ENCODE results near the gene HECW1.
"Not testable (repeated sequence)": the region's sequence is repeated elsewhere in the genome, so short reads cannot be mapped to it uniquely, and the experiment has no call there.

The HECW1 gene

DNA sequence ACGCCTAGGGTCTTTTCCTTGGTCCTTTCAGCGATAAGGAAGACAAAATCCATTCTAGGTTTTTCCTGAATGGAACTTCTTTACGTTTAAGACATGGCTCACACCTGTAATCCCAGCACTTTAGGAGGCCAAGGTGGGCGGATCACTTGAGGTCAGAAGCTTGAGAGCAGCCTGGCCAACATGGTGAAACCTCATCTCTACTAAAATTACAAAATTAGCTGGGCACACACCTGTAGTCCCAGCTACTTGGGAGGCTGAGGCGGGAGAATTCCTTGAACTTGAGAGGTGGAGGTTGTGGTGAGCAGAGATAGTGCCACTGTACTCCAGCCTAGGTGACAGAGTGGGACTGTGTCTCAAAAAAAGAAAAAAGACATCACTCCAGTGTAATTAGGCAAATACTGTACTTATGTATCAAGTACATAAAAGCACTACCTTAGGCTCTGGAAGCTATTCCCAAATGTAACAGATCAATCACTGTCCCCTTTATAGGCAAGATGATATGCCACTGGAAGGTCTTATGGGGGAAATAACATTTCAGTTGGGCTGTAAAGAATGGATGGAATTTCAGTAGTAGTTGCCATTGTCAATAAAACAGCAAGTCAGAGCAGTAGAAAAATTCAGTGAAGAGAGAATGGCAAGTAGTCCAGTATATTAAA is 476.2 kb downstream of the HECW1 start:
- no peak for DNase-seq

DNA sequence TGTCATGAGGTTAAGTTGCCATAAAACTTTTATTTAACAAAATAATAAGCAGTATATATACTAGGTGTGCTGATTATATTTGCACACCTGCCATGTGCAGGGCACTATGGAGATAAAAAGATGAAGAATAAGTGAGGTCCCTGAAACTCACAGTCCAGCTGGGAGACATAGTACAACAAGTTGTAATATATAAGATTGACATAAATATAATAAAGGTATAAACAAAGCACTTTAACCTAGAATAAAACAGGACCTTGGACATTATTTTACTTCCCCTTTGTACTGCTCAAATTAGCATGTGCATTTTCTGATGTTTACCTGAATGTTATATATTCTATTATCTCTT is 476.7 kb downstream of the HECW1 start:
- DNase-seq: no peak

DNA sequence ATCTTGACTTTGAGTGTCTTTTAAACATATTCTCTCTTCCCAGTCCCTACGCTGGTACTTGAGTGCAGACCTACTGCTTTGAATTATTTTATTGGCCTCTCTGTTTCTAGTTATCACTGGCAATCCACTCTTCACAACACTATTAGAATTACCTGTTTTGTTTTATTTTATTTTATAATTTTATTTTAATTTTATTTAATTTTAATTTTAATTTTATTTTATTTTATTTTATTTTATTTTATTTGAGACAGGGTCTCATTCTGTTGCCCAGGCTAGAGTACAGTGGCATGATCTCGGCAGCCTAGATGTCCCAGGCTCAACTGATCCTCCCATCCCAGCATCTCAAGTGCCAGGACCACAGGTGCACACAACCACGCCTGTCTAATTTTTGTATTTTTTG is 477.3 kb downstream of the HECW1 start:
- no peak for DNase-seq

DNA sequence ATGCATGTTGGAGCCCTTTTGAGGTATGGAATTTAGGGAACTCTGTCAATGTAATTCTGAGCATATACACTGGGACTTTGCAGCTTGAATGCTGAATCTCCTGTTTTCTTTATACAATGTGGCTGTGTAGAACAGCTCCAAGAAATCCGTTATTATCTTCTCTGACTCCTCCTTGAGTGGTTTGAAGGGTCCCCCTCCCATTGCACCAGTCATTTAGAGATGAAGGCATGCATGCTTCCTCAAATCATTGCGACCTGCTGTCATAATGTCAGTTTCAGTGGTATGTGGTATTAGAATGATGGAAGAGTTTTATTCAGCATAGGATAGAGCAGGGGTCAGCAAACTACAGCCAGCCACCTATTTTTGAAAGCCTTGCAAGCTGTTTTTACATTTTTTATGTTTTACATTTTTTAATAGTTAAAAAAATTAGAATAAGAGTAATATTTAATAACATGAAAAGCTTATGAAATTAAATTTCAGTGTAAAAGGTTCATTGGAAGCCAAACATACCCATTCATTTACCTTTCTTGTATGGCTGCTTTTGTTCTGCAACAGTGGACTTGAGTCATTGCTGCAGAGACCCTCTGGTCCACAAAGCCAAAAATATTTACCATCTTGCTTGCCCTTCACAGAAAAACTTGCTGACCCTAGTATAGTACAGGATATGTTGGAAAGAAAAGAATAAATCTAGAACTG is 478.6 kb downstream of the HECW1 start:
- no peak for DNase-seq

DNA sequence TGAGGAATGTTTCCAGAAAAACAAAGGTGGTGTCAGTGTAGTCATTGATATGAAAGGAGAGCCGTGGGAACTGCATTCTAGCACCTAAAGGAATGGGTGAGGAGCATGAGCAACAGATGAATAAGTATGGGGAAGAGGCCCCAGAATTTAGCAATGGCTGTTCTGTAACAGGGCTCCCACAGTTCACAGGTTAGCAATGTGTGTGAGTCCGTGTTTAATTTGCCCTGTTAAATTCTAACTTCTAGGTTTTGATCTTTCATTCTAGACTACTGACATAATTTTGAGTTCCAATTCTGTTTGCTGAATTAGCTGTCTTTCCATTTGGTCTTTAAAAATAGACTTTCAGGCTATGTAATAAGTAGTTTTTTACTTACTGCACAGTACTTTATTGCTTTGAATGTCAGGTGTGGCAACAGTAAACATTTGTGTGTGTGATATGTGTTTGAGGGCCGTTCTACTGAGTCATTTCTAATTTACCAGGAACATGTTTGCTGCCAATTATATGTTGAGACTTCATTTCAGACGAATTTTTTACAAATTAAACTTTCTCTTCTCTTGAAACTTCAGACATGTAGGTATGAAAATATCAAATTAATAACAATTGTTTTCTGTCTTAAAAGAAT is 479.2 kb downstream of the HECW1 start:
- no peak for DNase-seq

DNA sequence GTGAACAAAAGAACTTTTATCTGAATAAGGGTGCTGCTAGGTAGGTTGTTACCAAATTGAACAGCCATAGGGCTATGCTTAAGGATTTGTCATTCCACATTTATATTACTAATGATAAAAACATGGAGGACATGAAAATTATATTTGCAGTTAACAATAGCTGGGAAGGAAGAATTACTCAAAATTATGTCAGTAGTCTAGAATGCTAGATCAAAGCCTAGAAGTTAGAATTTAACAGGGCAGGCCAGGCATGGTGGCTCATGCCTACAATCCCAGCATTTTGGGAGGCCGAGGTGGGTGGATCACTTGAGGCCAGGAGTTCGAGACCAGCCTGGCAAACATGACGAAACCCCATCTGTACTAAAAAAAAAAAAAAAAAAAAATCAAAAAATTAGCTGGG is 479.9 kb downstream of the HECW1 start:
- no peak for DNase-seq

DNA sequence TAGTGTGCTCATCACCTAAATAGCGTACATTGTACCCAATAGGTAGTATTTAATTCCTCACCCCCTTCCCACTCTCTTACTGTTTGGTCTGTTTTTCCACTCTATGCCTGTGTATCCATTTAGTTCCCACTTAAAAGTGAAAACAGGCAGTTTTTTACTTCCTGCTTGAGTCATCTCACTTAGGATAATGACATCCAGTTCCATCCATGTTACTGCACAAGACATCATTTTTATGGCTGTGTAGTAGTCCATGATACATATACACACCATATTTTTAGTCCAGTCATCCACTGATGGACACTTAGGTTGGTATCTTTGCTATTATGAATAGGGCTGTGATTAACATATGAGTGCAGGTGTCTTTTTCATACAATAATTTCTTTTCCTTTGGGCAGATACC is 480.6 kb downstream of the HECW1 start:
- DNase-seq: no peak

DNA sequence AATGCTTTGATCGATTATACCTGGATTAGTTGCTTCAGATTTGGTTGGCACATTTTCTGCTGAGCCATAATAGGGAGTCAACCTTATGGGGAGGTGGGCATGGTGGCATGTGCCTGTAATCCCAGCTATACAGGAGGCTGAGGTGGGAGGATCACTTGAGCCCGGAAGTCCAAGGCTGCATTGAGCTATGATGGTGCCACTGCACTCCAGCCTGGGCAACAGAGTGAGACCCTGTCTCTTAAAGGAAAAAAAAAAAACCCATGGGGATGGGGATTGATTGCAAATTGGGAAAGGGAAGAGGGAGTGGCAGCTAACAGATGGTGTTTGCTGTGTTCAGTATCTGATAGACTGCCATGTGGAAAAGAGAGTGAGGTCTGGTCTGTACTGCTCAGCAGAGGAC is 481.6 kb downstream of the HECW1 start:
- no peak for DNase-seq

DNA sequence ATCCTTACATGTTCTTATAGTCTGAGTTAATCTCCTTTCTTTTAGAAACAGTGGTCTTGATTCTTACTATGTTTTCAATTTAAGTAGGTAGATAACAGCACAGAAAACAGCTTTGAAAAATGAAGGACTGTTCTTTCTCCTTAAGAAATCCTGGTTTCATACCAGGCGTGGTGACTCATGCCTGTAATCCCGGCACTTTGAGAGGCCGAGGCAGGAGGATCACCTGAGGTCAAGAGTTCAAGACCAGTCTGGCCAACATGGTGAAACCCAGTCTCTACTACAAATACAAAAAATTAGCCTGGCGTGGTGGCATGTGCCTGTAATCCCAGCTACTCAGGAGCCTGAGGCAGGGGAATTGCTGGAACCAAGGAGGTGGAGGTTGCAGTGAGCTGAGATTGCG is 484.0 kb downstream of the HECW1 start:
- DNase-seq: not testable (repeated sequence)

DNA sequence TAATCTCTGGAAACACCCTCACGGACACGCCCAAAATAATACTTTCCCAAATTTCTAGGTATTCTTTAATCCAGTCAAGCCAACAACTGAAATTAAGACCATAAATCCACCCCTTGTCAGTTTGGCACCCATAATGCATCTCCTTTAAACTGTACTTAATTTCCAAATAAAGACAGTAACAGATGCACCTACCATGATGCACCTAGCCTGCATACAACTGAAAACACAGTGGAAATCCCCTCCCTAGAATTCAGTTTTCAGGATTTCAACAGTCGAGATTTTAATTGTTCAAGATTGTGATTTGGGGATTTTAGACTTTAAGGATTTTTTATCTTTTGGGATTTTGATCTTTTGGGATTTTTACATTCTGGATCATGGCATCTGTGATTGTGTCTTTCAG is 487.6 kb downstream of the HECW1 start:
- no peak for DNase-seq

DNA sequence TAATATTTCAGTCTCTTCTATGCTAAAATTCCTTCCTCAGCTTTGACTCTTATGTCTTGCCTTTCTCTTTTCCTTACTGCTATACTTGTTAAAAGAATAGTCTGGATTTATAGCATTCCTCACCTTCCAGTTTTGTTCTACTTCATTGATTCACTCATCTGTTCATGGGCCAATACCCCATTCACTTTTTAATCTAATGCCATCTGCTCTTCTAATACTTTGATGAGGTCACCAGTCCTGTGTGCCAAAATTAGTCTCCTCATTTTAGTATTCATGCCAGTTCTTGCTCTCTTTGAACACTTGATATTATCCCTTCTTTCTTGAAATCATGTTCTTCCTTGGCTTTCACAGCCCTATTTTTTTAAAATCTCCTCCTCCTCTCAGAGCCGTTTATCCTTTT is 489.8 kb downstream of the HECW1 start:
- no peak for DNase-seq

DNA sequence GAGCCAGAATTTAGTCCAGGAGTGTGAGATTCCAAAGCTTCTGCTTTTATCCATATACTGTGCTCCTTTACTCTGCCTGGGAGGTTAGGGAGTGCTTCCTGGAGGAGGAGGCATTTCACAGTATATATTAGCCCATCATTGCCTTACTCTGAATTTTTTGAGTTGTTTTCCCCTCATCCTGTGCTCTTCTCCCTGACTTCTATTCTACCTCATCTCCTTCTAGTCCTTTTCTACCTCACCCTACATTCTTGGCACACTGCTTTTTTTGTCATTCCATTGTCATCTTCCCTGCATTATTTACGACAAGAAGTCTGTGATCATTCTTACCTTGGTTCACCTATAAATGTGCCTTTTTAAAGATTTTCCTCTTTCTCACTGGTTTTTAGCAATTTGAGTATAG is 491.8 kb downstream of the HECW1 start:
- DNase-seq: no peak

DNA sequence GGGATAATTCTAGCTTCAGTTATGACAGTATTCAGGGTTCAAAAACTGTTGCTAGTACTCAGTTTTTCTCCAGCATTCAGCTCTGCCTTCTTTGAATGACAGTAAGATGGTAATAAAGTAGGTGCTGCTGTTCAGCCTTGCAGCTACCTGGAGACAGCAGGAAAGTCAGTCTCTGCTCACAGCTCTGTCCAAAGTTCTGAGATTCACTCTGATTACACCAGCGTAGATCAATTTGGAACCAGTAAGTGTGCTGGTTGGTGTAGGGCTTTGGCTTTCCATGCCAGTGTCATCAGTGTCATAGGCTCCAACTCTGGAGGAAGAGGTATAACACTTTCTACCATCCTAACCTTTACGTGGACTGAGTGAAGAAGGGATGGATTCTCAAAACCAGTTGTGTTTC is 496.6 kb downstream of the HECW1 start:
- no peak for DNase-seq

DNA sequence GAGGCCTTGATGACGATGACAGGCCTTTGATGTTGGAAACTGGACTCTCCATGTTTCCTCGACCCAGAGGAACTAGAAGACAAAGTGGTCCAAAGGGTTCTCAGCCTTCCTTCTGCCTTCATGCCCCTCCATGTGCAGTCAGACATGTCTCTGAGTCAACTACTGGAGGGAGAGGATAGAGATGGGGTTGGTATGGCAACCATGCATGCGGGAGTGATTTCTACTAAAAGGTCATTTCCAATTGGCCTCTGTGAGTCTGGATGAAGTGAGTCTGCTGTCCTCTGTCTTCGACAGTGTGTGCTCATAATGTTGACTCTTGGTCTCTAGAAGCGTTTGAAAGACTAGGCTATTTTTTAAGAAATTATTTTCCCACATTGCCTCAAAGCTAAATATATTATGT is 499.7 kb downstream of the HECW1 start:
- no peak for DNase-seq

DNA sequence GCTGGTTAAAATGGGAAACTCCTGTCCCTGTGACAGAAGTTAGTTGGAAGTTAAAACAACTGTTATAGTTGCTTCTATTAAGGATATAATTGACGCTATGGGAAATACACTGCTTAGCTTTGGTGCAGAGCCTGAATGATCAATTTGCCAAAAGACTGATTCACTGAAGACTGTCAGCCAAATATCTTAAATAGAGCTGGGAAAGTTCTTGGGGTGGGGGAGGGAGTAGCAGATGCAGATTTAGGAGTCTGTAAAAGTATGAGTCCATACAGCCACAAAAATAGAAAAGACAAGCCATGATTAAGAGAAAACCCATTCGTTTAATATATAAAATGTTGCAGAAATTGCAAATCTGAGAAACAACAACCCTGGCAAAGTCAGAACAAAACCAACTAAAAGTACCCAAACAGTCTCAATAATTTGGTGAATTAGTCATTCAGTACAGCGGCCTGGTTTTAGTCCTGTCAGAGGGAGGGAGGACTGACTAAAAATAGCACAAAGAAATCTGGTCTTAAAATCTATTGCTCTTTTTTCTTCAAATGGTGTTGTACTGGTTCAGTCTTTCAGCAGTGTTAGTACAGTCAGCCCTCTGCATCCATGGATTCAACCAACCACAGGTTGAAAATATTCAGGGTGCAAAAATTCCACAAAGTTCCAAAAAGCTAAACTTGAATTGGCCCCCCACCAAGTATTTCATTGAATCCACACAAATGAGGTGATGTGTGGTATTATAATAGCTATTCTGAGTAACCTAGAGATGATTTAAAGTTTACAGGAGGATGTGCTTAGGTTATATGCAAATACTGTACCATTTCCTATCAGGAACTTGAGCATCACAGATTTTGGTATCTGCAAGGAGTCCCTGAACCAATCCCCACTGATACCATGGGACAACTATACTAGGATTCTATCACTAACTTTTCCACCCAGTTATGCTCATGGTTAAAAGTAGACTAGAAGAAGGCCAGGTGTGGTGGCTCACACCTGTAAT is 500.4 kb downstream of the HECW1 start:
- no peak for DNase-seq

All from KG1 (cell line).